ENCODE measurements around the gene CBX8.
A peak's percentile ranks its signal among the peaks of the same experiment; 100 is the strongest.
"Not testable (repeated sequence)": the region's sequence is repeated elsewhere in the genome, so short reads cannot be mapped to it uniquely, and the experiment has no call there.

CBX8 gene

DNA sequence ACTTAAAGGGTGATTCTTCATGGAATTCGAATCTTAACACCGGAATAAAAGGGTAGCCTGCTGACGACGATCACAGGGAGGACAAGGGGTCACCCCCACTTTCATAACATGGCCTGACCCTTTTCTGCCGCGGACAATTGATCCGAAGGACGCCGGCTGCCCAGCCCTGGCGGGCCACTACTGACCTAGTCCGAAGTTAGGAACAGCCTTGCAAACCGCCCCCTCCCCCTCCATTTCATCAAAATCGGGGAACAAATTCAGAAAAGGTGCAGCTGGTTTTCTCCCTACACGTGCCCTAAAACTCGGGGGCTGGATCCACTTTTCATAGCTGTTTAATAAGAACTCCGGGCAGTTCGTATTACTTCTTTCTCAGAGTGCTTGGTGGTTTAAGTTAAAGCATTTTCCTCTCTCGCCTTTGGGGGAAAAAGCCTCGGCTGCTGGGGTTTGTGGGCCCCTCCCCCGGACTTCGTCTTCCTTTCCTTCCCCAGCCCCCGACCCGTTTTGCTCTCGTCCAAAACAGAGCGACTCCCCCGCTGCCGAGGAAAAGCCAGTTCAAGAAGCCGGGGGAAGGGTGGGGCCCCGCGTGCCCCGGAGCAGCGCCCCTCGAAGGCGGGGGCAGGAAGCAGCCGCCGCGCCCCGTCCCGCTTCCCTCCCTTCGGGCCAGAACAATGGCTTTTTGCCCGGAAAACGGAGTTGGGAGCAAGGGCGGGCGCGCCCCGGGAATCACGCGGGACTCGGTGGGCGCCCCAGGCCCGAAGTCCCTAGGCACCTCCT, 19.6 kb downstream of the CBX8 start:
- DNase-seq = no peak

DNA sequence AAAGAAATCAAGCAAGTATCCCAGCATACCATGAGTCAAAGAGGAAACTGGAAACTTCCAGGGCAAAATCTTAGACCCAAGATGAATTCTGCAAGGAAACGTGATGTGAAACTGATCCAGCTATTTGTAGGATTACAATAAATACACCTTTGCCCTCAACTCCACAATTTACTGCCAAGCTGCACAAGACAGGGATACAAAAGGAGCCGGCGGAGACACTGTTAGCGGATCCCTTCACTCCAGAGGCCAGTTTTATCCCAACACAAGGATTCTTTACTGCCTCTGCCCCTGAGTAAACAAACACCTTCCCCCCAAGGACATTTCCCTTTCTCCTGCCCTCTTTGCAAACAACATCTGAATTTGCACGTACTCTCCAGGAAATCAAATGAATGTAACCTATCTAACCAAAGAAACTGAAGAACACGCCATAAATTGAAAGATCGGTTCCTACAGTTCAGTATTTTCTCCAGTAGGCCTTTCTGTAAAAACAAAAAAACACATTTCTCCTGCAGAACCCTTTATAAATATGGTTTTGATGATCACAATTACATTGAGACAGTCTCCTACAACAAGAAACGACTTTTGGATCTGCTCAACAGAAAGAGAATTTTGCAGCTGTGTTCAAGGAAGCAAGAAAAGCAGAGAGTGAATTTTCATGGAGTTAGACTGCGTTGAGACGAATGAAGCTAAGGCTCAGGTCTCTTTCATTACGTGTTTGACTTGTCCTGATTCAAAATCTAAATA, 20.3 kb downstream of the CBX8 start:
- DNase-seq = no peak

DNA sequence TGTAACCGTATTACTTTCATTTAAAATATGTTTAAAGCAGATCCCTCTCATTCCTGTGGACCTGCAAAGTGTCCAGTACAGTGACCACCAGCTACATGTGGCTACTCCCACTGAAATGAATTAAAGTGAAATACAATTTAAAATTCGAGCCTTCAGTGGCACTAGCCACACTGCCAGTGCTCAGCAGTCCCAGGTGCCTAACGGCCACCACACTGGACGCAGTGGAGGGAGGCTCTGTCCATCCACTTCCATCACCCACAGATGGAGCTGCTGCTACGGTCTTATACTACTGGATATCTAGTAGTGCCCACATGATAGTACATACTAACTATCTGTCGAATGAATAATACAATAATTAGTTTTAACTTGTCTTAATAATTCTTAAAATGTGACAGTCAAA, 21.2 kb downstream of the CBX8 start:
- DNase-seq = no peak

DNA sequence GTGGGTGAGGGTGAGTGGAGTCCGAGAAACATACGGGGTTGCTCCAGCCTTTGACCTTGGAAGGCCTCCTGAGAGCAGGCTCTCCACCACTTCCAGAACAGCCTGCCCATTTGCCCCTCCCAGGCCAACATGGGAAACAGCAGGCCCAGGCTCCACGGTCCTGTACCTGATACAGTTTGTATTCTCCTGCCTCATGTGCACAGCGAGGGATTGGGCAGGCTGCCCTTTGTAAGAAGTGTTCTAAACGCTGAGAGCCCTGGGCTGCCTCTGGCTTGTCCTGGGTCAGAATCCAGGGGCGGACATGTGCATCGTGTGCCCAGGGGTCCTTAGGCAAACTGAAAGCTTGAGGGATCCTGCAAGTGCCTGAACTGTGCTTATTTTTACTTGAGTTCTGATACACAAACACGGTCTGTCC, 22.3 kb downstream of the CBX8 start:
- no peak for DNase-seq

DNA sequence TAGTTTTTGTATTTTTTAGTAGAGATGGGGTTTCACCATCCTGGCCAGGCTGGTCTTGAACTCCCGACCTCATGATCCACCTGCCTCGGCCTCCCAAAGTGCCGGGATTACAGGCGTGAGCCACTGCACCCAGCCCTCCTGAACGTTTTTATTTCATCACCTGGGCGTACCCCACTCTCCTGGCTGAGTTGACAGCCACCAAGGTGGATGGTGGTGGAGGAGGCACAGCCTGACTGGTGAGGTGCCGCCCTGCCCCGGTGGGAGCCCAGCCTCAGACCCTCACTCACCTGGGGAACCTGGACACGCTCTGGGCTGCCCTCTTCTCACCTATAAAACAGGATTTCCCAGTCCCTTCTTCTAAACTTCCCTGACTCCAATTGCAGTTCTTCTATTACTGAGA, 24.2 kb downstream of the CBX8 start:
- DNase-seq = not testable (repeated sequence)

DNA sequence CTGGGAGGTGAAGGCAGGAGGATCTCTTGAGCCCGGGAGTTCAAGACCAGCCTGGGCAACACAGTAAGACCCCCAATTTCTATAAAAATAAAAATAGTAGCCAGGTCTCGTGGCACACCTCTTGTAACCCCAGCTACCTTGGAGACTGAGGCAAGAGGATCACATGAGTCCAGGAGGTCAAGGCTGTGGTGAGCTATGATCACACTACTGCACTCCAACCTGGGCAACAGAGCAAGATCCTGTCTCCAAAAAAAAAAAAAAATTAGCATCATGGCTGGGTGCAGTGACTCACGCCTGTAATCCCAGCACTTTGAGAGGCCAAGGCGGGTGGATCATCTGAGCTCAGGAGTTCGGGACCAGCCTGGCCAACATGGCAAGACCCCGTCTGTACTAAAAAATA, 25.6 kb downstream of the CBX8 start:
- DNase-seq = no peak

DNA sequence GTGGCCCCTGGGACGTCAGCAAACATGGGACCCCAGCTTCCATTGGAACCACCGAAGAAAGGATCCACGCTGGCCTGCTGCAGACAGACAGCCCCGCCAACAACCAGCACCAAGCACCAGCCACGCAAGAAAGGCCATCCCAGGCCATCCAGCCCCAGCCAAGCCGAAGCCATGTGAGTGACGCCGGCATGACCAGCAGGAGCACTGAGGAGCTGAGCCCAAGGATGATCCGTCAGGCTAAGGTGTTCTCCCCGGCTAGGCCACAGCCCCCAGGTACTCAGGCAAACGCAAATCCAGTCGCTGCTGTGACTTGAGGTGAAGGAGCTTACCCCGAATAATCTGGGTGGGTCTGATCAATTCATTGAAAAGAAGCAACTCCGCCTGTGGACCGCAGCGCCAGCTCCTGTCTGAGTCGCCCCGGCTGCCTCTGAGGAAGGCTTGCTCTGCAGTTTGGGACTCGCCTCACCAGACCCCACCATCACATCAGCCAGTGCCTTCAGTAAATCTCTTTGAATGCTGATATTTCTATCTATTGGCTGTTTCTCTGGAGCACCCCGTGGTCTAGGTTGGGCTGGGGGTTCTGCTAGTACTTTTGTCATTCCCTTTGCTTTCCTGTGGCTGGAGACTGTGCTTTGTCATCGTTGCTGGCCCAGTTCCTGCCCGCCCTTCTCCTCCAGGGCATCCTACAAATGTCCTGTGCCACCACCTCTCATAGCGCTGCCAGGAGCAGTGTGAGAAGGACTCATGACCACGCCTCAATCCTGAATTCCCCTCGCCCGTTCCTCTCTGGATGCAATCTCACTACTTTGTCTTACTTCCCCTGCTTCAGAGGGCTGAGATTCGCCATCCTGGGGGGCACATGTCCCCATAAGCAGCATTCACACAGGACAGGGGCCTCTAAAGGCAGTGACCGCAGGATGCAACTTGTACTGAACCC, 27.0 kb downstream of the CBX8 start:
- no peak for DNase-seq

DNA sequence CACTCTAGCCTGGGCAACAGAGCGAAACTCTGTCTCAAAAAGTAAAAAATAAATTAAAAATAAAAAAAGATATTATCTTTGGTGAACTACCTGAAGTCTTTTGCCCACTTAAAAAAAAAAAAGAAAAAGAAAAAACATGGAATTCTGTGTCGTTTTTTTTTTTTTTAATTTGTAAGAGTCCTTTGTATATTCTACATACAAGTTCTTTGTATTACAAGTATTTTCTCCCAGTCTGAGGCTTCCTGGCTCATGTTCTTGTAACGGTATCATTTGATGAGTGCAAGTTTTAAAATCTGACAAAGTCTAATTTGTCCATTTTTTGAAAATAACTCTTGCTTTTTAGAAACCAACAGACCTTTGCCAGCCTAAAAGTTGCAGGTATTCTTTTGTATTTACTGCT, 31.2 kb downstream of the CBX8 start:
- no peak for DNase-seq

DNA sequence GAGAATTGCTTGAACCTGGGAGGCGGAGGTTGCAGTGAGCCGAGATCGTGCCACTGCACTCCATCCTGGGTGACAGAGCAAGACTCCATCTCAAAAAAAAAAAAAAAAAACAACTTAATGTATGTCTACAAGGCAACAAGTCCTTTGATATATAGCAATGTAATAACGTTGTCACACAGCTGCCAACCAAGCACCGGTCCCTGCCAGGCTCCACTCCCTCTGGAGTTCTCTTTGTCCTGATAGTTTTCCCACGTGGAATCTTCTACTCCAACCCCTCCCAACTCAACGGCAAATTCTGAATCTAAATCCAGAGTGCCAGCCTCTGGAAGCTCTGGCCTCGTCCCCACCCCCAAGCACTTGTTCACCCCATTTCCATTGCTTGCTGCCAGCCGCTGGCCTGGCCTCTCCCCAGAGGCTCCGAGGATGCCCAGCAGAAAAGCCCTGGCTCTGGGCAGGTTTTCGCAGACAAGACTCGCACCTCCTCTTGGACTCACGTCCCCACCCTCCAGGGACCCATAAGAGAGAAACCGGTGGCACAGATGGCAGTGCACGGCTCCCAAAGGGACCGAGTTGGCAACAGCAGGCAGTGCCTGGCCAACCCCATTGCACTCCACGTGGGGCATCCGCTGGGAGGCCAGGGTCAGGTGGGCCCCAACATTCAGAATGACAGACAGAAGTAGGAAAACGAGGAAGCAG, 34.8 kb downstream of the CBX8 start:
- no peak for DNase-seq

DNA sequence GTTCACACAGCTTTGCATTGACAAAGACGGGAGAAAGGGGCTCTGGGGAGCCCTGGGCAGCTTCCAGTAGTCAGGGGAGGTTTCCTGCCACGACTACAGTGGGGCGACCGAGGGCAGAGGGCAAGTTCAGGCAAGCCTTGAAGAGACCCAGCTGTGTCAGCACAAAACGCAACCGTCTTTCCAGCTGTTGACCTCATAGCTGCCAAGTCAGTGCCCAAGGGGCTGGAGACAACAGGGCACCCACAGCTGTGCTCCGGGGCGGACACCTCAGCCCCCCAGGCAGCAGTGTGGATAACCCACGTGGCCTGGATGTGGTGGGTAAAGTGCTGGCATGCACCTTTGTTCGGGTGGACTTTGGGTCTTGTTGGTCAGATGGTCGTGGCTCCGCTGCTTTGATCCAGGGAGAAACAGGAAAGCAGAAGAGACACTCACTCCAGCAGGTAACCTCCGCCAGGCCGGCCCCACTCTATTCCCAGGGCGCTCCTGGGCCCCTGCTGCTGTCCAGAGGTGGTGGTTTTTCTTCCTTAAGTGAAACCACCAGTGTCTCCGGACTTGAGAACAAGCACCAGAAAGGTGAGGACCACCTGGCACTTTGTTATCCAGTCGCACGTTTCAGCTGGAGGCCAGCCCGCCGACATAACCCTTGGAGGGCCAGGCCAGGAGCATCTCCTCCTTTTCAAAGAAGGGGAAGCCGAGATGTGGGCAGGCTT, 36.5 kb downstream of the CBX8 start:
- no peak for DNase-seq

DNA sequence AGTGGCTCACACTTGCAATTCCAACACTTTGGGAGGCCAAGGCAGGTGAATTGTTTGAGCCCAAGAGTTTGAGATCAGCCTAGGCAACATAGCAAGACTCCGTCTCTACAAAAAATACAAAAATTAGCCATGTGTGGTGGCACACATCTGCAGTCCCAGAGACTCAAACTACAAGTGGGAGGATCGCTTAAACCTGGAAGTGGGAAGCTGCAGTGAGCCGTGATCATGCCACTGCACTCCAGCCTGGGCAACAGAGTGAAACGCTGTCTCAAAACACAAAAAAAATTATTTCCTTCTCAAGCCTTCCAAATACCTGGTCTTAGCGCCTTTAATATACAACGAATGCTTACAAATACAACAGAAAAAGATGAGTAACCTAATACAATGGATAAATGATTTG, 38.6 kb downstream of the CBX8 start:
- DNase-seq = no peak

DNA sequence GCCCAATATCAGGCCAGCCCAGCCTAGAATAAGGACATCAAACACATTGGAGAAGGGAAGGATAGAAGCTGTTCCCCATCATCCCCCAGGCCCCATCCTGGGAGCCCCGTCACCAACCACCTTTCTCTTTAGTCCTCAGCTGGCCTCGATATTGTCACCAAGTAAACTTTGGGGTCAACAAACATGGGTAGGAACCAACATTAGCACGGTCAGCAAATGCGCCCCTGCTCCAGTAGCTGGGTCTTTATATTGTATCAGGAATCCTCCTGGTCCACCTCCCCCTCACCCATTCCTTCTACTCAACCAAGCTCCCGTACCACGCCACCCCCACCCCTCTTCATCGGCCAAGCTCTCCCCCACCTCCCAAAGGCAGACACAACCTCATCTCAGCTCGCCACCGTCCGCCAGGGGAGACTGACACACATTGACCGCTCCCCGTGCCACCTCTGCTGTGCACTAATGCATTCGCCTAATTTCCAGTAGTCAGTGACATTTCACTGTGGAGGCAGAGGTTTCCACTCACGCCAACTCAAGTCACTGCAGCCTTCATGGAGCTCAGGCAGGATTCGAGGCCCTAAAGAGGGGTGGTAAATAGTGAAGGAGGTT, 39.6 kb downstream of the CBX8 start:
- DNase-seq = no peak

DNA sequence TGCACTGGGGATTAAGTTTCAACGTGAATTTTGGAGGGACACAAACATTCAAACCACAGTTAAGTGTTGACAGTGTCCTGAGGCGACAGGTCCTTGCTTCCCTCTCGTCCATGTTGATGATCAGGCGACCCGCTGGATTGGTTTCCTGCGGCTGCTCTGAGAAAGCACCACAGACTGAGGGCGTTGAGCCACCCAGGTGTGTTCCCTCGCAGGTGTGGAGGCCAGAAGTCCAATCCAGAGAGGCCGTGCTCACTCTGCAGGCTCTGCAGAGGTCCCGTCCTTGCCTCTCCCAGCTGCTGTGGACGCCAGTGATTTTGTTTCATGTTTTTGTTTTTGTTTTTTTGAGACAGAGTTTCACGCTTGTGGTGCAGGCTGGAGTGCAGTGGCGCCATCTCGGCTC, 41.3 kb downstream of the CBX8 start:
- DNase-seq = no peak

DNA sequence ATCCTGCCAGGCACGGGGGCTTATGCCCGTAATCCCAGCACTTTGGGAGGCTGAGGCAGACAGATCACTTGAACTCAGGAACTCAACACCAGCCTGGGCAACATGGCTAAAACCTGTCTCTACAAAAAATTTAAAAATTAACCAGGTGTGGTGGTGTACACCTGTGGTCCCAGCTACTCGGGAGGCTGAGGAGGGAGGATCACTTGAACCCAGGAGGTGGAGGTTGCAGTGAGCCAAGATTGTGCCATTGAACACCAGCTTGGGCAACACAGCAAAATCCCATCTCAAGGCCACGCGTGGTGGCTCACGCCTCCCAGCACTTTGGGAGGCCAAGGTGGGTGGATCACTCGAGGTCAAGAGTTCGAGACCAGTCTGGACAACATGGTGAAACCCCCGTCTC, 42.0 kb downstream of the CBX8 start:
- not testable (repeated sequence) for DNase-seq

DNA sequence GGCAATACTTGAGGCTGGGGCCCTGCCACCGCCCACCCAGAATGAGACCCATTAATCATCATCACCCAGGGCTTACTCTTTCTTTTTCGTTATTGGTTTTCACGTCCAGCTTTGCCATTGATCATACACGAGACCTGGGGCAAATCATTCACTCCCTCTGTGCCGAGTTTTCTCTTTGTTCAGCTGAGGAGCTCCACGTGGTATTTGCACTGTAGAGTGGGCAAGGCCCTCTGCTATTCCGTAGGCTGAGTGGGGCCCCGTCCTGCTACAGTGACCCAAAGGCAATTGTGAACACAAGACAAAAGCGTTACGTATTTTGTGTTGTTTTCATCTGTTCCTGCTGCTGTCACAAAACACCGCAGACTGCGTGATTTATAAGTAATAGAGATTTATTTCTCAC, 42.5 kb downstream of the CBX8 start:
- DNase-seq = no peak

DNA sequence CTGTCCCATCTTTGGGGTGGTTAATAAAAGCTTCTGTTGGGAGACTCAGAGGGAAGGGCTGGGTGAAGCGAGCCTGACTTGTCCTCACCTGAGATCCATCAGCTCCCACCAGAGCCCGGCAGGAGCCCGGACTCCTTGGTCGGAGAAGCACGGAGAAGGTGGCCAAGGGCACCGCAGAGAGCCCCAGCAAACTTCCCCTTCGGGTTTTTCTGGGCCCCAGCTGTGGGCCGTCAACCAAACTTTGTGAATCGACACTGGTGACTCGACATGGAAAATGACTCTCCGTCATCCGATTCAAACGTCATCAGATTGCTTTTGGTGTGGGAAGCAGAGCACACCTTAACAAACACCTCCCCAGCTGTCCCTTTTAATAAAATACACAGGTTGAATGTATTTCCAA, 44.7 kb downstream of the CBX8 start:
- DNase-seq = peak; percentile 24

DNA sequence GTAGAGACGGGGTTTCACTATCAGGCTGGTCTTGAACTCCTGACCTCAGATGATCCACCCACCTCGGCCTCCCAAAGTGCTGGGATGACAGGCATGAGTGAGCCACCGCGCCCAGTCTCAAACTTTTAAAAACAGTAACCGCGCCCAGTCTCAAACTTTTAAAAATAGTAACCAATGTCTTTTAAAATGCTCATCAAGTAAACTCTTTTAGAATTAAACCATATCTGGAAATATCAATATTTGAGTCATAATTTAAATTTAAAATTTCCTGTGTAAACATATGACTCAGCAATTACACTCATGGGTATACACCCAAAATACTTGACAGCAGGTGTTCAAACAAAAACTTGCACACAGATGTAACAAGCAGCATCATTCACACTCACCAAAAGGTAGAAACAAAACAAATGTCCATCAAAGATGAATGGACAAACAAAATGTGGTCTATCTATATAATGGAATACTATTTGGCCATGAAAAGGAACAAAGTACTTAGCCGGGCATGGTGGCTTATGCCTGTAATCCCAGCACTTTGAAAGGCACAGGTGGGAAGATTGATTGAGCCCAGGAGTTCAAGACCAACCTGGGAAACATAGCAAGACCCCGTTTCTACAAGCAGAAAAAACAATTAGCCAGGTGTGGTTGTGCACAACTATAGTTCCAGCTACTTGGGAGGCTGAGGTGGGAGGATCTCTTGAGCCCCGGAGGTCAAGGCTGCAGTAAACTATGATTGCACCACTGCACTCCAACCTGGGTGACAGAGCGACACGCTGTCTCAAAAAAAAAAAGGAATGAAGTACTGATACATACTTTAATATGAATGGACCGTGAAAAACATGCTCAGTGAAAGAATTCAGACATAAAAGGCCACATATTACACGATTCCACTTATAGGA, 46.0 kb downstream of the CBX8 start:
- no peak for DNase-seq

DNA sequence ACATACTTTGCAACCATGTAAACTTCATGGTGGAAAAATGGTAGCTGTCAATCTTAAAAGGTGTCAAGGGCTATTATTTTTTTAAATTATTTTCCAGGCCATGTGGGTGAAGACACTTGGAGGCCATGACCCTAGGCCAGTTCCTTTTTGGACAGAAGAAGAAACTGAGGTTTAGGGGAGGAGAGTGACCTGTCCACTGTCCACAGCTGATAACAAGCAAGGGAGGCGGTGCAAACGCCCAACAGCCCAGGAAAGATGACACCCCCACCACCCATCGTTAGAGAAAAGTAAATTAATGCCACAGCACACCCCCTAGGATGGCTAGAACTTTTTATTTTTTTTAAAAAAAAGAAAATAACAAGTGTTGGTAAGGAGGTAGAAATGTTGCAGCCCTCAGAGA, 46.9 kb downstream of the CBX8 start:
- DNase-seq = no peak

DNA sequence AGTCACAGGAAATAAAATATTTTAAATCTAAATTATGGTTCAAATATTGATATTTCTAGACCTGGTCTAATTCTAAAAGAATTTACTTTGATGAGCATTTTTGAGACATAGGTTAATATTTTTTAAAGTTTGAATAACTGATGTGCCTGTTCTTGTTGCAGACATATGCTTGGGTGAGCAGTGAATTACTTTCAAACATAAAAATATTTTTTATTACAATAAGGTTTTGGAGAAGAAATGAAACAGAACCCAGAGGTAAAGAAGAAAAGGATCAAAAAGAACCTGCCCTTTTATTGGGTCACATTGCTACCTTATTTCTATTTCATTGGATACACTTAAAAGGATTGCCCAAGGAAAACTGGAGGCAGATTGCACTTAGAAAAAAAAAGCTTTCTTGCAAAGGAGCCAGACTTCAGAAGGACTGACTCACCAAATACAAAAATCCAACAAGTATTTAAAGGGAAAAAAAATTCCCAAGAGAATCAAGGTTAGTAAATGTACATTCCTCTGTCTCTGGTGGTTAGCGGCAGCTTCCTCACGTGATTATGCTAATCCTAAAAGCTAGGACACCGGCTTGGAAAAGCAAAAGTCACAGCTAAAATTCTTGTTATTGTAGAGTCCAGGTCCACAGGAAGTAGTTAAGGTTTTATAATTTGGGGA, 47.6 kb downstream of the CBX8 start:
- DNase-seq = no peak

All from stimulated activated CD4-positive, alpha-beta T cell treated with anti-CD3 and anti-CD28 coated beads, Interleukin-4, amount 100 ng/mL, for 1 hour (primary cell).